Neural cell (in vitro differentiated cells): Measurements from ENCODE around the gene COMT.

ENCODE experiments used
- EZH2 ChIP-seq: fragments of 200-600, 300-800 bp; shearing (Covaris generic), sonication (generic); IDR thresholded peaks from 2 replicates; pipeline ENCODE4 v1.6.1; 2014; ENCODE audit warnings: antibody characterized with exemption, low read length, borderline replicate concordance, mild to moderate bottlenecking; ENCODE audit not compliant: insufficient read depth, poor library complexity, severe bottlenecking
- MXI1 ChIP-seq: fragments of 450-650 bp; conservative IDR thresholded peaks from 2 replicates; pipeline ENCODE4 v1.6.1; 2014; ENCODE audit warnings: antibody characterized with exemption, mild to moderate bottlenecking; ENCODE audit not compliant: poor library complexity, severe bottlenecking
- TAF1 ChIP-seq: IDR thresholded peaks from 2 replicates; pipeline ENCODE4 v1.6.1; 2012; ENCODE audit warnings: low read depth
- TF ChIP-seq, protein P1 (sequence below): fragments of 450-650 bp; IDR thresholded peaks from 2 replicates; pipeline ENCODE4 v1.5.1; 2014; ENCODE audit warnings: antibody characterized with exemption, mild to moderate bottlenecking, moderate library complexity; ENCODE audit not compliant: poor library complexity, severe bottlenecking
- TF ChIP-seq, protein P2 (sequence below): IDR thresholded peaks from 2 replicates; pipeline ENCODE4 v1.6.1; 2012; ENCODE audit warnings: borderline replicate concordance

DNA sequence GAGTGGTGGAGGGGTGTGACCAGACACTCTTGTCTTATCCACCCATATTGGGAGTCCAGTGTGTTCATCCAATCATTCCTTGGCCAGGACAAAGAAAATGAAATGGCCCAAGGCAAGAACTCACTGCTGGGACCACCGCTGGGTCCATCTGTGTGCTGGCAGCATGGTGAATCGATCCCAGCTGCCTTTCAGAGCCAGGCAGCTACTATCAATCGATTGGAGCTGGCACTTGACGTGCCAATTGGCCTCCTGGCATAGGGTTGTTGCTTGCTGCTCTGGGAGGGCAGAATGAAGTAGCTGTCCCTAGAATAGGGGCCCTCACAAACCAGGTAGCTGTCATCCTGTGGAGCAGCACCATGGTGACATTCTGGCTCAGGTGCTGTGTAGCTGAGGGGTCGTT lies 76.4 kb downstream of the COMT start:
- TF ChIP-seq, protein P1, sequence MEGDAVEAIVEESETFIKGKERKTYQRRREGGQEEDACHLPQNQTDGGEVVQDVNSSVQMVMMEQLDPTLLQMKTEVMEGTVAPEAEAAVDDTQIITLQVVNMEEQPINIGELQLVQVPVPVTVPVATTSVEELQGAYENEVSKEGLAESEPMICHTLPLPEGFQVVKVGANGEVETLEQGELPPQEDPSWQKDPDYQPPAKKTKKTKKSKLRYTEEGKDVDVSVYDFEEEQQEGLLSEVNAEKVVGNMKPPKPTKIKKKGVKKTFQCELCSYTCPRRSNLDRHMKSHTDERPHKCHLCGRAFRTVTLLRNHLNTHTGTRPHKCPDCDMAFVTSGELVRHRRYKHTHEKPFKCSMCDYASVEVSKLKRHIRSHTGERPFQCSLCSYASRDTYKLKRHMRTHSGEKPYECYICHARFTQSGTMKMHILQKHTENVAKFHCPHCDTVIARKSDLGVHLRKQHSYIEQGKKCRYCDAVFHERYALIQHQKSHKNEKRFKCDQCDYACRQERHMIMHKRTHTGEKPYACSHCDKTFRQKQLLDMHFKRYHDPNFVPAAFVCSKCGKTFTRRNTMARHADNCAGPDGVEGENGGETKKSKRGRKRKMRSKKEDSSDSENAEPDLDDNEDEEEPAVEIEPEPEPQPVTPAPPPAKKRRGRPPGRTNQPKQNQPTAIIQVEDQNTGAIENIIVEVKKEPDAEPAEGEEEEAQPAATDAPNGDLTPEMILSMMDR: no peak
- TF ChIP-seq, protein P2, sequence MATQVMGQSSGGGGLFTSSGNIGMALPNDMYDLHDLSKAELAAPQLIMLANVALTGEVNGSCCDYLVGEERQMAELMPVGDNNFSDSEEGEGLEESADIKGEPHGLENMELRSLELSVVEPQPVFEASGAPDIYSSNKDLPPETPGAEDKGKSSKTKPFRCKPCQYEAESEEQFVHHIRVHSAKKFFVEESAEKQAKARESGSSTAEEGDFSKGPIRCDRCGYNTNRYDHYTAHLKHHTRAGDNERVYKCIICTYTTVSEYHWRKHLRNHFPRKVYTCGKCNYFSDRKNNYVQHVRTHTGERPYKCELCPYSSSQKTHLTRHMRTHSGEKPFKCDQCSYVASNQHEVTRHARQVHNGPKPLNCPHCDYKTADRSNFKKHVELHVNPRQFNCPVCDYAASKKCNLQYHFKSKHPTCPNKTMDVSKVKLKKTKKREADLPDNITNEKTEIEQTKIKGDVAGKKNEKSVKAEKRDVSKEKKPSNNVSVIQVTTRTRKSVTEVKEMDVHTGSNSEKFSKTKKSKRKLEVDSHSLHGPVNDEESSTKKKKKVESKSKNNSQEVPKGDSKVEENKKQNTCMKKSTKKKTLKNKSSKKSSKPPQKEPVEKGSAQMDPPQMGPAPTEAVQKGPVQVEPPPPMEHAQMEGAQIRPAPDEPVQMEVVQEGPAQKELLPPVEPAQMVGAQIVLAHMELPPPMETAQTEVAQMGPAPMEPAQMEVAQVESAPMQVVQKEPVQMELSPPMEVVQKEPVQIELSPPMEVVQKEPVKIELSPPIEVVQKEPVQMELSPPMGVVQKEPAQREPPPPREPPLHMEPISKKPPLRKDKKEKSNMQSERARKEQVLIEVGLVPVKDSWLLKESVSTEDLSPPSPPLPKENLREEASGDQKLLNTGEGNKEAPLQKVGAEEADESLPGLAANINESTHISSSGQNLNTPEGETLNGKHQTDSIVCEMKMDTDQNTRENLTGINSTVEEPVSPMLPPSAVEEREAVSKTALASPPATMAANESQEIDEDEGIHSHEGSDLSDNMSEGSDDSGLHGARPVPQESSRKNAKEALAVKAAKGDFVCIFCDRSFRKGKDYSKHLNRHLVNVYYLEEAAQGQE: no peak
- TF ChIP-seq EZH2 (no peak), TAF1 (no peak), MXI1 (no peak)
